Gastrocnemius medialis (tissue), 4 donors: ENCODE measurements around the gene TMEM201.

Source experiments
- POLR2A ChIP-seq, 2 donors: fragments of 450-650 bp; IDR thresholded peaks; one replicate each; pipeline ENCODE4 v1.6.1; 2017; ENCODE audit warnings: antibody characterized with exemption in 2 of 2, mild to moderate bottlenecking in 2 of 2, moderate library complexity in 2 of 2
- TF ChIP-seq, protein P1 (sequence below), 5 experiments: fragments of 450-650 bp in 3 of 5; fragments of 200-600 bp in 2 of 5; sonication (generic) in 2 of 5; IDR thresholded peaks in 4 of 5; conservative IDR thresholded peaks in 1 of 5; 1 replicate in 4 of 5; 2 replicates in 1 of 5; pipeline ENCODE4 v1.5.1; 2016 to 2019; ENCODE audit warnings: antibody characterized with exemption in 5 of 5, mild to moderate bottlenecking in 3 of 5, moderate library complexity in 3 of 5

DNA sequence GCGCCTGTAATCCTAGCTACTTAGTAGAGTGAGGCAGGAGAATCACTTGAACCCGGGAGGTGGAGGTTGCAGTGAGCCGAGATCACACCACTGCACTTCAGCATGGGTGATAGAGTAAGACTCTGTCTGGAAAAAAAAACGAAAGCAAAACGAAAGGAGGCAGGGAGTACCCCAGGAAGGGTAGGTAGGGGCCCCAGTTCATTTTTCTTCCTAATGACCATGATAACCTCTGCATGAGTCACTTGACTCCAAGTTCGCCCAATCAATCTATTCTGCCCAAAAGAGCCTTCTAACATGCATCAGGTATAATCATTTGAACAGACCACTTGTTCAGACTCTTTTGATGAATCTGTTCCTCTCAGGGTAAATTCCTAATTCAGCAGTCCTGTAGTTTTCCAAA lies 13.2 kb upstream of the TMEM201 start:
- TF ChIP-seq, protein P1, sequence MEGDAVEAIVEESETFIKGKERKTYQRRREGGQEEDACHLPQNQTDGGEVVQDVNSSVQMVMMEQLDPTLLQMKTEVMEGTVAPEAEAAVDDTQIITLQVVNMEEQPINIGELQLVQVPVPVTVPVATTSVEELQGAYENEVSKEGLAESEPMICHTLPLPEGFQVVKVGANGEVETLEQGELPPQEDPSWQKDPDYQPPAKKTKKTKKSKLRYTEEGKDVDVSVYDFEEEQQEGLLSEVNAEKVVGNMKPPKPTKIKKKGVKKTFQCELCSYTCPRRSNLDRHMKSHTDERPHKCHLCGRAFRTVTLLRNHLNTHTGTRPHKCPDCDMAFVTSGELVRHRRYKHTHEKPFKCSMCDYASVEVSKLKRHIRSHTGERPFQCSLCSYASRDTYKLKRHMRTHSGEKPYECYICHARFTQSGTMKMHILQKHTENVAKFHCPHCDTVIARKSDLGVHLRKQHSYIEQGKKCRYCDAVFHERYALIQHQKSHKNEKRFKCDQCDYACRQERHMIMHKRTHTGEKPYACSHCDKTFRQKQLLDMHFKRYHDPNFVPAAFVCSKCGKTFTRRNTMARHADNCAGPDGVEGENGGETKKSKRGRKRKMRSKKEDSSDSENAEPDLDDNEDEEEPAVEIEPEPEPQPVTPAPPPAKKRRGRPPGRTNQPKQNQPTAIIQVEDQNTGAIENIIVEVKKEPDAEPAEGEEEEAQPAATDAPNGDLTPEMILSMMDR (IDR thresholded peaks at IDR 0.05 in 4 of 5, conservative IDR thresholded peaks at IDR 0.05 in 1 of 5), result no peak
- TF ChIP-seq POLR2A (IDR thresholded peaks at IDR 0.05), result no peak
